GF-D8 (cell line): Measurements from ENCODE around the gene CMIP.

Experiments
- DNase-seq: peaks from one replicate; lab custom pipeline; 2025; lab: John Stamatoyannopoulos, UW

The CMIP gene

DNA sequence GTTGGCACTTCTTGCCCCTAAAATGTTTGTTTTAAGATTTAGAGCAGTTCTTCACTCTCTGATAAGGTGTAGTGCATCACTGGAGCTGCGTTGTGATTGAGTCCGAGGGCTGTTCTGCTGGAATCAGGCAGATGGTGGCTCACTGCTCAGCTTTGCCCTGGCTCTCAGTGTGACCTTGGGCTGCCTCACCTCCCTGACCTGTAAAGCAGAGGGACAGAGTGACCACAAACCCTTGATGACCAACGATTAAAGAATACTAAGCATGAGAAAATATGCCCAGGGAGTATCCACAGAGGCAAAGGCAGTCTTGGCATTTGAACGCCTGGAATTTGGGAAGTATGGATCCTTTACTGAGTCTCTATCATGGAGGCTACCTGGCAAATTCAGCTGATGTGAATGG is 18.1 kb downstream of the CMIP start:
- DNase-seq = no peak

DNA sequence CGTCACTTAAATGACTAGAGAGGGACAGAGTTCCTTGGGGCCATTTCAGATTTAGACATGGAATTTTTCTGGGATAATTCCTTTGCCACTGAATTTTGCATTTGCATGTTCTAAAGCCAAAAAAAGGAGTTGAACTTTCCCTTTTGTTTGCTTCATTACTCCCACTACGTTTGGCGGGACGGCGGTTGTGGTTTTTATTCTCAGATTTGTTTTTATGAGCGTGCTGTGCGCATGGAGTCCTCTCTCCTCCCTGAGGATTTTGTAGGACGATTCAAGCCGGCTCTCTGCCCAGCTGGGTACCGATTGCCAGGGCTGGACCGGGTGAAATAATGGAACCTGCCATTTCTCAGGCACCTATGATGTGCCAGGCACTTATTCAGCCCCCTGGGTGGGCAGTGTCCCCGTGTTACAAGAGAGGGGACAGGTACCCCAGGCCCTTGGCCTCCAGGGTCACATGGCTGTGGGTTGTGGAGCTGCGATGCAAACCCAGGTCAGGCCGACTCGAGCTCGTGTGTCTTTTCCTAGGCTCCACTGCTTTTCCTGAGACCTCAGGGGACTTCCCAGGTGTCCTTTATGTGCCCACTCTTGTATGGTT is 18.8 kb downstream of the CMIP start:
- DNase-seq = no peak

DNA sequence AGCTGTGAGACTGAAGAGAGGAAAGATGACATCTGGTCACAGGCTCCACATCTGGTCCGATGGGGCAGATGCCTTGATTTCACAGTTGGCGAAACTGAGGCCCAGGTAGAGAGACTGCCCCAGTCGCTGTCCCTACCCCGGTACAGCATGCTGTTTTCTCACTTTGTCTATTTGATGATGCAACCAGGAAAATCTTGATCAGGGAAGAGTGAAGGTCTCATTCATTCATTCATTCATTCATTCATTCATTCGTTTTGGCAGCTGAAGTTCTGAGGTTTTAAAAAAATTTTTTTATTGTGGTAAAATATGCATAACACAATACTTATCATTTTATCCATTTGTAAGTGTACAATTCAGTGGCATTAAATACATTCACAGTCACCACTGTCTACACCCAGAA is 19.7 kb downstream of the CMIP start:
- no peak for DNase-seq

DNA sequence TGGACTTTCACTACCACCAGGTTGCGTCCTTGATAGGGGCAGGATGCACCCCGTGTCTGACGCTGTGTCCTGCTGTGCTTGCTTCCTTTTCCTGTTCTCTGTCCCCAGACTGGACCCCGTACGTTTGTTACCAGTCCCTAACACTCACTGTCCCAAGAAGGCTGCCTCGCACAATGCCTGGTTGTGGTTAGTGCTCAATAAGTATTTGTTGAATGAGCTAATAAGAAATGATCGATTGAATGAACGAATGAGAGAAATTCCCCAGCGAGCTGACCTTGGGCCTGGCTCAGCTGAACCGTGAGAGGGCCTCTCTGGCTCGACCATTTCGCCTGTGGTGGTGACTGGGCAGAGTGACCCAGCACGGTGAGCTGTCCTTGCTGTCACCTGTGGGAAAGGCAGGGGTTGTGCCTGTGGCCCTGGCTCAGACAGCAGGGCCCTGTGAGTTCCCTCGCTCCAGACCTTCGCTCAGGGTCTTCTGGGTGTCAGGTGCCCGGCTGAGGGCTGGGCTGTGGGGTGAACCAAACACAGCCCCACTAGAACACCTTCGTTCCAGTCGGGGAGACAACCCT is 20.9 kb downstream of the CMIP start:
- DNase-seq = no peak

DNA sequence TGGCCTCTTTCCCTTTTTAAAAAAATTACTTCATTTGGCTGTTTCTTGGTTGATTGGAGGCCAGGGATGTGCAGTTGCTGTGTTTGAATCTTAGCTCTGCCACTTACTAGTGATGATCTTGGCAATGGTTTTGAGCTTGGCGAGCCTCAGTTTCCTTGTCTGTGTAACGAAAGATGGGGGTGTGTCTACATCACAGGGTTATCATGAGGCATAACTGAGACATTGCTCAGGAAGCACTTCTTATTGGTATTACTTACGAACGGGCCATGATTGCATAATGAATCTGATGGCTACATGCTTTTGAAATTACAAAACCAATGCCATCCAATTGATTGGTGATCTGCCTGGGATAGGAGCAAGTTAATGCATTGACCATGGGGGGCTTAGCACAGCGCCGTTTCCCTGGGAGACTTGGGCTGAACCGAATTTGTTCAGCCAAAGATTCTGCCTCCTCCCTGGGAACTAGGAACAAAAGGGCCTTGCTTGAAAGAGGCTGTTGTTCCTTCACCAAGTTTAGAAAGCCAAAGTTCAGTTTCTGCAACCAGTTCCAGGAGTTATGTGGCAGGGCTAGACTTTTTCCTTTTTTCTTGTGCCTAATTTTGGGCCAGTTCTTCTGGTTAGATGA is 21.9 kb downstream of the CMIP start:
- DNase-seq = no peak

DNA sequence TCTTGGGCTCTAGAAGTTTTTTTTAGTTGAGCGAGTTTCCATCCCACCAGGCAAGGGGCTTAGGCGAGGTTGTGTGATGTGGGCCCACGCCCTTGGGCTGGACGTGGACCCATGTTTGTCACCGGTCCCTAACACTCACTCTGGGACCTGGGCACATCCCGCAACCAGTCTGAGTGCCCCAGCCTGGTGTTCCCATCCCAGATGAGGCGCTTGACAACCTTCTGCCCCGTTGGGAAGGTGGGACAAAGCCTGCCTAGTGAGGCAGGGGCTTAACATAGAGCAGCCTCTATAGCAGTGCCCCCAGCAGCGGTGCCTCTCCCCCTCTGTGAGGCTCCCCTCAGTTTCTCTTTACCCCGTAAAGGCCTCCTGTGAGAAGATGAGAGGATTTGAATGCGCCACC is 22.5 kb downstream of the CMIP start:
- DNase-seq = no peak

DNA sequence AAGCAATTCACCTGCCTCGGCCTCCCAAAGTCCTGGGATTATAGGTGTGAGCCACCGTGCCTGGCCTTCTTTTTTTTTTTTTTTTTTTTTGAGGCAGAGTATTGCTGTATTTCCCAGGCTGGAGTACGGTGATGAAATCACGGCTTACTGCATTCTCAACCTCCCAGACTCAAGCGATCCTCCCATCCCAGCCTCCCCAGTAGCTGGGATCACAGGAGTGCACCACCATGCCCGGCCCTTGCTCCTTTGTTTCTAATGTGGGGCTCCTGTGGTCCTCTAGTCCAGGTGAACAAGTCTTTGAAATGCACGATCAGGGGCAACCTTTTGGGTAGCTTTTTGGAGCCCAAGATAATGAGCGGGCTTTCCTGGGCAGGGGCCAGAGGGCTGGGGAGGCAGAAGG is 23.2 kb downstream of the CMIP start:
- DNase-seq = no peak

DNA sequence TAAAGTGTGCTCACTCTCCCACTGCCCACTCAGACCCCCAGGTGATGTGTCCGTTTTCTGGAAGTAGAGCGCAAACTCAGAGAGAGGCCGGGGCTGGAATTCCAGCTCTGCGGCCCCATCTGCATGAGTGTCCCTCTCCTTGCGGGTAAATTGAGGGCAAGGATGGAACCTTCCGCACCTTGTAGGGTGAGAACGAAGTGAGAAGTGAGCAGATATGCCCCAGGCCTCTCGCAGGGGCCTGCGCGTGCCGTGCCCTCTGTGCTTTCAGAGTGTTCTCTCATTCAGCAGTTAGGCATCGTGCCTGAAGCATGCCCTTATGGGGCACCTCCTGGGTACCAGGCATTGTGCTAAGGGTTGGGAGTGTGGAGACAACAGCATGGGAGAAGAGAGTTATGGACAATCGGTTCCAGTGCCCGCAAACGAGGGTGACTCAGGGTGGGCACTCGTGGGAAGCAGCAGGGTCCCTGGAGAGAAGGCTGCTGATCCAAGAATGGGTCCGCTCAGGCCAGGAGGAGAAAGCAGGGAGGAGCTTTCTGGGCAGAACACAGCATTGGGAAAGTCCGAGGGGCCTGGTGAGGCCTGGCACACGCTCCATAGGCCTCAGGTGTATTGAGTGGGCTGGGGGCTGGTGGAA is 23.8 kb downstream of the CMIP start:
- no peak for DNase-seq

DNA sequence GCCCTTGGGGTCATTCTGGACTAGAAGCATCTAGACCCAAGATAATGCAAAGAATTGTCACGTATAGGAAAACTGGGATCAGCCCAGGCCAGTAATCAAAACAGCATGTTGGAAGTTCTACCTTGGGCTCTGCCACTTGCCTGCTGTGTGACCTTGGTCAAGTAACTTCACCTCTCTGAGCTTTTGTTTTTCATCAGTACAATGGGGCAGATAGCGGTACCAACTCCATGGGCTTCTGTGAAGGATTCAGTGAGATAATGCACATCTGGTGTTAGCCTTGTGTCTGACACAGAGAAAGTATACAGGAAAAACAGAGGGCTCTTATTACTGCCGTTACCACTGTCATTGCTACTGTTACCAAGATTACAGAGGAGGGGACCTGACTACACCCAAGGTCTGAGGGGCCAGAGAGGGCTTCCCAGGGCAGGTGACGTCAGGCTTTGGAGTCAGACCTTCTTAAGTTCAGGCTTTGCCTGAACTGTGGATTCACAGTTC is 24.6 kb downstream of the CMIP start:
- DNase-seq = no peak

DNA sequence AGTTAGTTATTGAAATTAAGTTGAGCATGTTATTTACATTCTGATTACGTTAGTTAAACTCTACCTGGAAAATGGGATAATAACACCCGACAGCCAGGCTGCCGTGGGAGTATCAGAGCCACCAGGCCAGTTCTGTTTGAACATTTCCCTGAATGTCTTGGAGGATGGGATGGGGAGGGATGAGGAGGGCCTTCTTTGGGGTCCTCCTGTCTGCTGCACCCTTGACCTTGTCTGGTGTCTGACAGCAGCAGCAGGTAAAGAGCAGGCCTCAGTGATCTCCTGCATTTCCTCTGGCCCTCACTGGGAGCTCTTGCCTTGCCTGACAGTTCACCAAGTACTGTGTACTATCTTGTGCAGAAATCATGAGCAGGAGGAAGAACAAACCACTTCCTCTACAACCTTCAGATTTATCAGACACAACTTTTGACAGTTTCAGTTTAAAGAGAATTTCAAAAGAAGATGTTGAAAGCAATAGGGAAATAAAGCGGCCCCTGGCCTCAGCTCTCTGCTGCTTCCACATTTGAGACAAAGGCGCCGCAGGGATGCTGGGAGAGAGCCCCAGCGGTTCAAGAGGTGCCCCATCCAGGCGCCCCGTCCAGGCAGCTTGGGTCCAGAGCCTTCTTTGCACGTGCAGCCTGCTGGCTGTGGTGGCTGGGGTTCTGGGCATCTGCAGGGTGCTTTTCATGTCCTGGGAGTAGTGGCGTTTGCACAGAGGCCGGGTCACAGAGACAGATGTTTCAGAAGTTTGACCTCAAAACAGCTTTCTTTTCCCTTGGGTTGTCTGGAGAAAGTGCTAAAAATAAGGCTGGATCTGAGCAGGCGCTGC is 25.3 kb downstream of the CMIP start:
- peak; percentile 98 for DNase-seq

DNA sequence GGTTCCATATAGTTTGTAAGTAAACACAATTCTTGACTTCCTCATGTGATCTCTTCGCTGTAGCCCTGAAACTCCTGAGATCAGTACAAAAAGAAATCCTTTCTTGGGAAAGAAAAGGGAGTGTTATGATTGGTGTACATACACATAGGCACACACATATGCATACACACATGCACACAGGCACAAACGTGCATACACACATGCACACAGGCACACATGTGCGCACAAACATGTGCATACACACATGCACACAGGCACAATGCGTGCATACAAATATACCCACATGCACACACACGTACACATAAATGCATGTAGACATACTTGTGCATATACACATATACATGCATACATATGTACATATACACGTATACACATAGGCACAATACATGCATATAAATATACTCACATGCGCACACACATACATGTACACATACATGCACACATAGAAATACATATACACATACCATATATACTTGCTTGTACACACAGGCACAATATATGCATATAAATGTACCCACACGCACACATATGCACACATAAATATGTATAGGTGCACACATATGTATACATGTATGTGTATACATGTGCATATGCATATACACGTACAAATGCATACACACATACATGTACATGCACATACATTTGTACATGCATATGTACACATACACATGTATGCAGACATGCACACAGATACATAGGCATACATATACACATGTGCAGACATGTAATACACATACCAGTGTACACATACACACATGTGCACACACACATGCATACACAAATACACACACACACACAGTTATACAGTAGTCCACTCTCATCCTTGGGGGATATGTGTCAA is 26.4 kb downstream of the CMIP start:
- DNase-seq = no peak

DNA sequence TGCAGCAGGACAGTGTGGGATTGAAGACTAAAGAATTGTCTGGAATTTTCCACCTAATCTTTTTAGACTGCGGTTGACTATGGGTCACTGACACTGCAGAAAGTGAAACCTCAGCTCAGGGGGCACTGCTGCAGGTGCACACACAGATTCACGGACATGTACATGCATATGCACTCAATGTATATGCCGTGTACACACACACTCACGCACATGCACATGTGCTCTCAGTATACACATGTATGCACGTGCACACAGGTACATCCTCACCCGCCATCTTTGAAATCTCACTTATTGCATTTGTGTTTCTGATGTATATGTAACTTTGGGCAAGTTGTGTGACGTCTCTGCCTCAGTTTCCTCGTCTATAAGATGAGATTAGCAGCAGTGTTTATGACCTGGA is 27.3 kb downstream of the CMIP start:
- DNase-seq = no peak

DNA sequence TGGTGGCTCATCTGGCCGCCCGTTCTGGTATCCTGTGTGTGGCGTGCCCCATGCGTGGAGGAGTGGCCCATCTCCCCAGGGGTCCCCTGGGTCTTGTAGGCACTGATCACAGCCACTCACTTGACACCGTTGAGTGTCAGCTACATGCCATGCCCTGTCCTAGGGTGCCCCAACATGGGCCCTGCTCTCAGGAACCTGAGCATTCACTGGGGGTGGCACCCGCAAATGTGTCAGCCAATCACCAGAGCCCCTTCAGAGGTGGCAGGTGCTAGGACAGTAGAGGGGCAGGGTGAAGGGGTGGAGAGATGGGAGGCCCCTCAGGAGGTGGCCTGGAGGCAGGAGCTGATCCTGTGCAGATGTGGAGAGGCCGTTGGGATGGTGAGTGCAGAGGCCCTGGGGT is 27.8 kb downstream of the CMIP start:
- DNase-seq = no peak

DNA sequence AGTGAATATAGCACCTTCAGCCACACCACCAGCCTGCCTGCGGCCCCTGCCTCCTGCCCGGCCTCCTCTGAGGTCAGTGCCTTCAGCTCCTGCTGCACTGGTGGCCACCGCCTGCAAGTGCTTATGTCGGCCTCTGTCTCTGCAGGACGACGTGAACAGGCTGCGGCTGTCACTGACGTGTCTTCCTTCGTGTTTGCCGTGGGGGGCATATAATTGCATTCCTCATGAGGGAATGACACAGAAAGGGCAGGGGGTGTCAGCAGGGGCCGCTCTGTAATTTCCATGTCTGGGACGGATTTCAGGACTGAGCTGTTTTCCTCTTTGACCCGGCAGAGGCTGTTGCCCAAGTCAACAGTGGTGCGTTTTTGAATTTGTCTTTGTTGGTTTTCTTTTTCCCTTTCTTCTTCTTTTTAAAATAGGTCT is 28.5 kb downstream of the CMIP start:
- no peak for DNase-seq

DNA sequence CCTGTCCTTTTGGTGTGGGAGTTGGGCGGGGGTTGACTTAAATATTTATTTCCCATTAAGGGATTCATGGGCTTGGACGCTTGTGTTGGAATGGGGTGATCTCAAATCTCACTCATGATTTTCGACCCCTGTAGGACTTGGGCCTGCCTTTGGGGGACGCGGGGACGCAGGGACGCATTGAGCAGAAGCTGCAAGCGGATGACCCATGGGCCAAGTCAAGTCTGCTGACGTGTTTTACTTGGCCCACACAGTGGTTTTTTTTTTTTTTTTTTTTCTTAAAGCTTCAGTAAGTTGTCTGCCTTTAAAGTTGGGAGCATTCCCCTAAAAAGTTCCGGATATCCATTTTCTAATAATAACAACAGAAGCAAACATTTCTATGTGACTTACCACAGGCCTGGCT is 28.9 kb downstream of the CMIP start:
- DNase-seq = no peak

DNA sequence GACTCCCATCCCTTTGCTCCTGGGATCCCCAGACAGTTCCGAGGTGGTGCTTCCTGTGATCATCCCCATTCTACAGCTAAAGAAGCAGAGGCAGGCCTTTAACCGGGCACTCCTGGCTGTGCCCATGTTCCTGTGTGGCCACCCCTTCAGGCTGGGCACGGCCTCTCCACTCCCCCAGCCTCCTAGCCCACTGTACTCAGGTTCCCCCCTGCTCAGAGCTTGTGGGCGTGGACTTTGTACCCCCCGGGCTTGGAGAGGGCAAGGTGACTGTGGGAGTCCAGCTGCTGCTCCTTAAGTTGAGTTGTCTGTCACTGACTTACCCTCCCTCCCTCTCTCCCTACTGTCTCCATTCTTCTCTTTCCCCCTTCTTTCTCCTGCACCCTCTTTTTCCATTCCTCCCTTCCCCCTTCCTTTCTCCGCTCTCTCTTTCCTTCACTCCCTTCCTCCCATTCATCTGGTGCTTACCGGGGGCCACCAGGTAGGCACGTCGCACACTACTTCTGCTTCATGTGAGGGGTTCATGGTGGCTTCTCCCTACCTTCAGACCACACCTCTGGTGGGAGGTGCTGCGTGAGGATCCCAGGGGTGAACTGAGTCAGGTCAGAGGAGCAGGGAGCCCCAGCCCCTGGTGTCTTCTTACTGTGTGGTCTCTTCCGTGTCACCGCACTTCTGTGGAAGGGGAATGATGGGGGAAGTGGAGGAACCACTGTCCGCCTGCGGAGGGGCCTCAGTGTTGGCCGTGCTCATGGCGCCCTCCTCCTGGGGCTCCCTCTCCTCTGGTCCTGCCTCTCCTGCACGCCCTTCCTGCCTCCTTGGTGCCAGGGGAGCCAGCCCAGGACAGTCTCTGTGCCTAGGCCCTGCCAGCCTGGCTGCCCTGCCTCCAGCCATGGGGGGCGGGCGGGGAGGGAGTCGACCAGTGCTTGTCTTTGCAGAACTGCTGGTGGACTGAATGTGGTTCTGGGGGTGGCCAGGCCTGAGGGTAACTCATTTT is 29.7 kb downstream of the CMIP start:
- no peak for DNase-seq

DNA sequence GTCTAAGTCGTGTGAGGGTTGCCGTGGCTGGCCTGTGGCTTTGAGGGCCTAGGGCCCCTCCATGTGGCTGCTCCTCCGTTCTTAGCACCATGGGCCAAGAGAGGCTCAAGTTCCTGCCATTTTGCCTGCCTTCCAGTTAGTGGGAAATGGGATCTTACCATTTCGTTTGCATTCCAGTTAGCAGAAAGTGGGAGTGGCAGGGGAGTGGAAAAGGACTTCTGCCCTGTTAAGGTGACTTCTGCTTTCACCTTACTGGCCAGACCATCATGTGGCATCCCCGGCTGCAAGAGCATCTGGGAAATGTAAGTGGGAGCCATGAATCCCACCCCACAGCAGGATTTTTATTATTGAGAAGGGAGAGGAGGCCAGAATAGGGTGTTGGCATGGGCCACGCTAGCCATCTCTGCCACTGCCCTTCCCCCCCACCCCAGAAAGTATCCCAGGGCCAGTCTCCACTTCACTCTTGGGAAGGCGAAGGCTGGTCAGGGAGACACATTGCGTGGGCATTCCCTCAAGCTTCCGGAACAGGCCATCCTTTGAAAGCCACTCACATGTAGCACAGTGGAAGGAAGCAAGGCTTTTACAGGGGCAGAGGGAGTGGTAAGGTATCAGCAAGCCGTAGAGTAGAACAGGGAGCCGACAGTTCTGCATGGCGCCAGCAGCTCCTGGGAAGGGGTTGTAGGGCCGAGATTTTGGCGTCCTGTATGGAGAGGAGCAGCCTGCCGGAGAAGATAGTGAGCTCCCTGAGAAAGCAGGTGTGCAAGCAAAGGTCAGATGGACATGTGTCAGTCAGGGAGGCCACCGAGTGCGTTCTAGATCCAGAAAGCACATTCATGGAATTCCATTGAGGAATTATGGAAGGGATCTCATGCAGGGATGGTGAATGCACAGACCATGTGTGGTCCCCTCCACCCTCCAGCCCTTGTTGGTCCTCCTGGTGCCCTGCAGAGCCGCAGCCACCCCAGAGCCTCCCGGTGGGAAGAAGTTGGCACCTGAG is 33.4 kb downstream of the CMIP start:
- DNase-seq = no peak

DNA sequence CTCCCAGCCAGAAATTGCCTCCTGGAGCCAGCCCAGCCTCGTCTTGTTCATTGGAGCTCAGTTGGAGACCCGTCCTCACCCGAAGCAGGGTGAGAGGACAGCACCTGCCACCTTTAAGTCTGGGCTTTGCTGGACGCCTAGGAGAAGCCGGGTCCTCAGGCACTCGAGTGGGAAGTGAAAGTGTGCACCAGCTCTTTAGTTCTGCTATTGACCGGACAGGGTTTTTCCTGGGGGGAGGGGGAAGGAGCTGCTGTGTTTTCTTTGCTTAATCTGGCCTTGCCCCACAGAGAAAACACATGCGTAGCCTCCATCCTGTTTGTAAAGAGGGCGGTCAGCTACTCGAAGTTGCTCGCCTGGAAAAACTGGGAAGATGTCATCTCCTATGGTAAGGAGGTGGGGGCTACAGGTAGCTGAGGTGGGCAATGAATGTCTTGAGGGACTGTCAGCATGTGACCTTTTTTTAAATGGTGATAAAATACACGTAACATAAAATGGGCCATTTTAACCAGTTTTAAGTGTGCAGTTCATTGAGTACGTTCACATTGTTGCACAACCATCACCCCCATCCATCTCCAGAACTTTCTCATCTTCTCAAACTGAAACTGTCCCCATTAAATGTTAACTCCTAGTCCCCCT is 34.4 kb downstream of the CMIP start:
- DNase-seq = peak; percentile 67
